ENCODE data around the gene IGSF9B.

IGSF9B gene

GRCh38 chr11:133955081-133955891 is 1.5 kb downstream of the IGSF9B start:
- FAIRE-seq (no peak), DNase-seq (ENCODE audit: low spot score) (no peak)

GRCh38 chr11:133953999-133954398 is 2.8 kb downstream of the IGSF9B start:
- FAIRE-seq (no peak), DNase-seq (ENCODE audit: low spot score) (no peak)

DNA sequence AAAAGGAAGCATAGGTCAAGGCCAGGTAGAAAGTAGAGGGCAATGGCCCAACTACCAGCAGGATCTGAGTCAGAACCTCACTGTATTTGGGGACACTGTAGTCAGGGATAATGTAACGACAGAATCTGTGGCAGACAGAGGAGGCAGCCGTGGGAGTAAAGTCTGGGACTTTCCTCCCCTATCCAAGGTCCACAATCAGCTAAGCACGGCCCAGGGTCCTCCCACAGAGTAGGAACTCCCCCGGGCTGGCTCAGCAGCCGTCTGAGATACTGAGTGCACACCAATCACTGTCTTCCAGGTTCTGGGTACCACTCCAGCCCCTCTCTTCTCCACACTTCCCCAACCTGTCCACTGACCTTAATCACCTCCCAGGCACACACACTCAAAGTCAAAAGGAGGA is 3.2 kb downstream of the IGSF9B start:
- DNase-seq (ENCODE audit: low spot score) (no peak), FAIRE-seq (no peak)

- no peak for DNase-seq (ENCODE audit: low spot score)
- FAIRE-seq, result no peak
Observed at GRCh38 chr11:133952199-133953190, 4.3 kb downstream of the IGSF9B start.

- no peak for FAIRE-seq
- DNase-seq (ENCODE audit: low spot score), result no peak
Observed at GRCh38 chr11:133951327-133952198, 5.2 kb downstream of the IGSF9B start.

DNA sequence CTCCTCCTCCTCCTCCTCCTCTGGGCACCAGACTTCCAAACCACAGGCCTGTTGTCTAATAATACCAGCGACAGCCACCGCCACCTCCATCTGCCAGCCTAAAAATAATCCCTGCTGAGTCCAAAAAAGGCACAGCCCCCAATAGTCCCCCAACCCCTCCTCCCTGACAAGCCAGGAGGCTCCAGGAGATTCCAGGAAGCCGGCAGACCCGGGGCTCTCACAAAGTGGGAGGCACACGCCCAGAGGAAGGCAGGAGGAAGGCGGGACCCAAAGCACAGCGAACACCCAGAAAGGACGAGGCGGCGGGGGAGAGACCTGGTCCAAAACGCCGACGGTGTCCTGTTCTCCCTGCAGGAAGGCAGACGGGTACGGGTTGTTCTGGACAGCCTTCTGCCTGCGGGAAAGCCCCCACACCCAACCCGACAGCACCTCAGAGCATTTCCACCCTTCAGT is 5.9 kb downstream of the IGSF9B start:
- DNase-seq (ENCODE audit: low spot score), result no peak
- no peak for FAIRE-seq

DNA sequence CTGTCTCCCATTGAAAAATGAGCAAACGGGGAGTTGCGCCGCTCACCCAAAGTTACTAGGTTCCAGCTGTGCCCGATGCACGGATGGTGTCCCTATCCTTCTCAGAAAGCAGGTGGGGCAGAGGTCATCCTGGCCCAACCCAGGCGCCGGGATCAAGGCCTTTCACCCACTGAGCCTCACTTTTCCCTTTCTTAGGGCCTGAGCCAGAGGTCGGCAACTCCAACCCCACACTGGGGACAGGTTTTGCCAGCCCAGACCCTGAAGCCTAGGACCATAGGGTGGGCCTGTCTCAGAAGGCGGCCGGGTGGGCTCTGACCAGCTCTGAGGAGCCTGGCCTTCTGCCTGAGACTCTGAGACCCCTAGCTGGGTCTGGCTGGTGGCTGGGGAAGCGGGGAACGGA is 6.3 kb downstream of the IGSF9B start:
- no peak for FAIRE-seq
- DNase-seq (ENCODE audit: low spot score), result no peak

GRCh38 chr11:133949129-133949528 is 7.6 kb downstream of the IGSF9B start:
- DNase-seq (ENCODE audit: low spot score) (no peak), FAIRE-seq (no peak)

- DNase-seq (ENCODE audit: low spot score), result no peak
- FAIRE-seq, result no peak
Observed at GRCh38 chr11:133948711-133949110, 8.1 kb downstream of the IGSF9B start.

DNA sequence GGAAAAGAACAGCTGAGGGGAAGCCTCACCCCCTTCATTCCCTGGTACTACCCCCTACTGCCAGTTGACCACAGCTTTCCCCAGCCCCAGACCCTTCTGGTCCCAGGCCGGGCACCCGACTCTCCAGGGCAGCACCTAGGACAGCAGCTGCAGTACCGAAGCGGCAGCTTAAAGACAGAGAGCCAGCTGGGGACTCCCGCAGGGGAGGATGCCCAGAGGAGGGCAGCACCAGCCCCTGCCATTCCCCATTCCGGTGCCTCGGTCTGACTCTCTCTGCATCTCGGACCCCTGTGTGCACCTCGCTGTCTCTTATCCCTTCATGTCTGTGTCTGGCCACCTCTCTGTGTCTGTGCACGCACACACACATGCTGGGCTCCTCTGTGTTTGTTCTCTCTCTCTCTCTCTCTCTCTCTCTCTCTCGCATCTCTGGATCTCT is 9.4 kb downstream of the IGSF9B start:
- no peak for FAIRE-seq

DNA sequence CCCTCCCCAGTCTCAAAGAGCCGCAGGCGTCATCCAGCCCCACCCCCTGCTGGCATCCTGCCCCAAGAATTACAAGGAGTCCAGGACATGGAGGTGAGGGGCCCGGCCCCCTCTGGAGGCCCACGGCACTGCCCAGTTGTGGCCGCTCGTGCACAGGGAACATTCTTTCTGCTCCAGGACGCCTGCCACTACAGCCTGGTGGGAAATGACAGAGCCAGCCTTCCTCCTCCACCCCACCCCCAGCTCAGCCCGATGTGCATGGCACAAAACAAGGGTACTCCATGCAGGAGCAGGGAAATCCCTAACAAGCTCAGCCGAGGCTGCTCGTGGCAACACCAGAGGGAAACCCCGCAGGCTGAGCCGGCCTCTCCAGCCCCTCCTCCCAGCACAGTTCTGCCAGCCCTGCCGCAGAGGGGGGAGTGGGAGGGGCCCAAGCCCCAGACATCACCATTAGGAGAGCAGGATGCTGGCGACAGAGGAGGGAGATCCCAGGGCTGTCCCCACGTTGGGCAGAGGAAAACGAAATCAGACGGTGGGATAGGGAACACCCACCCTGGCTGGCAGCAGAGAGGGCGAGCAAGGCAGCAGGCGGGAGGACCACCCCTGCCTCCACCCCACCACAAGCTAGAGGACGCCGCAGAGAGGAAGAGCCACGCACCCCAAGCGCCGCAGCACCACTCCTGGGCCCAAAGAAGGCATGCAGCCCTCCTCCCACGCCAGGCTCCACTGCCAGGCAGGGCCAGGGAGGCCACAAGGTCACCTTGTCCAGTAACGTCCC is 10.0 kb downstream of the IGSF9B start:
- DNase-seq (ENCODE audit: low spot score) (no peak), FAIRE-seq (no peak)

More for the DNA sequence above, 9.4 kb downstream of the IGSF9B start:
- no peak for DNase-seq (ENCODE audit: low spot score)

- FAIRE-seq, result no peak
Observed at GRCh38 chr11:133946051-133946450, 10.7 kb downstream of the IGSF9B start.

DNA sequence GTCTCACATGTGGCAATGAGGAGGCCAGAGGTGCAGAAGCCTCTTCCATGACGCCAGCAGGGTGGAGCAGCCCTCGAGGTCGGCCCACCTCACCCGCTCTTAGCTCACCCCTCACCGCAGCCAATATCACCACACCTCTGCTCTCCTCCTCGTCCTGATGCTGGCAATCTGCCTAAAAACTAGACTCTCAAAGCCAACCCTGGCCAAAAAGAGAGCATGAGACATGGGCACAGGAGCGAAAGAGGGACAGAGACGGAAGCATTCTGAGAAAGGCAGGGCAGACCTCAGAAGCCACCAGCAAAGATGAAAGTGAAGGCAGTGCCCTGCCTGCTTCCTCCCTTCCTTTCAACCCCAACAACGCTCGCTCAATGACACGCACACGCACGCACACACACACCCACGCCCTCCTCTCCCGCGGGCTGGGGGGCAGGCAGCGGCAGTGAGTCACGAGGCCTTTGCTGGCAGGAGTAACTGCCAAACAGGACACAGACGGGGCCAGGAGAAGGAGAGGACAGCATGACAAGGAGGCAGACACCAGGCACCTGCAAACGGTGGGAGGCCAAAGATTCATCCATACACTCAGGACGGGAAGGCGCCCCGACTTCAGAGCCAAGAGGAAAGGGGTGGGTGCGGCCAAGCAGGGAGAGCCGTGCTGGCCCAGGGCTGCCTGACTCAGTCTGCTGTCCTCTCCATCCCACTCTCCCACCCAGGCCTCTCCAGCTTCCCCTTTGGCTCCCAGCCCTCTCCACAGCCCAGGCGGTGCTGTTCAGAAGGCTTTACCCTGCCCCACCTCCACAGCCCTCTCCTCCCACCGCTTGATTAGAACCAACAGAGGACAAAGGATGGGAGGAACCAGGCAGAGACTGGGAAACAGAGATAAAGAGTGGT is 11.4 kb downstream of the IGSF9B start:
- DNase-seq (ENCODE audit: low spot score) (no peak), FAIRE-seq (no peak)

More at GRCh38 chr11:133946051-133946450, 10.7 kb downstream of the IGSF9B start:
- DNase-seq (ENCODE audit: low spot score), result no peak

GRCh38 chr11:133943950-133944698 is 12.6 kb downstream of the IGSF9B start:
- DNase-seq (ENCODE audit: low spot score) (no peak), FAIRE-seq (no peak)

DNA sequence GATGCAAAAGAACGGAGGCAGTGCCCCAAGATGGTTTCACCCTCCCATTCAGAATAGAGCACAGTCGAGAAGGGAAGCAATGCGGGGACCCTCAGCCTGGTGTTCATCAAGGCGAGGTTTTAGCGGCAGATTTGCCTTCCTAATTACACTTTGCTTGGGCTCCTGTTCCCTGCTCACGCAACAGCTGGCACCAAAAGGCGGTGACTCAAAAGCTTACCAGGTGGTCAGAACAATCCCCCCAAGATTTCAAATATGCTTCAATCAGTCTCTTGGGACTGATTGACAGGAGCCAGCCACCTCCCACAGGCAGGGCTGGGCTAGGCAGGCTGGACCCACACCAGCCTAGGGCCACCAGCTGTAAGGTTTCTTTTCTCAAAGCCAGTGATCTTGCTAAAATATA is 14.2 kb downstream of the IGSF9B start:
- FAIRE-seq, result no peak
- no peak for DNase-seq (ENCODE audit: low spot score)

DNA sequence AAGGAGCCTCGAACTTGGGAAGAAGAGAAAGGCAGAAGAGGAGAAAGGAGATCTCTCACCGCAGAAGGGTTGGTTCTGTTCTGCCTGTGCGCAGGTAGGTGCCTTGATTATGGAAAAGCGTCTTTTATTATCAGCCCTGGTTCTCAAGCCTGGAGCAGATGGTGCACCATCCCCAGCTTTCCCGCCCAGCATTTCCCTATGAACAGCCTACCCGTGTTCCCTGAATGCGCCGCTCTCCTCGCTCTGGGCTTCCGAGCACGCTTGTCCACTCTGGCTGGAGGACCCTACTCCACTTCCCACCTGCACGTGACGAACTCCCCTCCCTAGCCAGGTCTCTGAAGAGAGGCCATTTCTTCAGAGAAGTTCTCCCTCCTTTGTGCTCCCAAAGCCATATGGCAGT is 15.2 kb downstream of the IGSF9B start:
- FAIRE-seq (no peak), DNase-seq (ENCODE audit: low spot score) (no peak)

DNA sequence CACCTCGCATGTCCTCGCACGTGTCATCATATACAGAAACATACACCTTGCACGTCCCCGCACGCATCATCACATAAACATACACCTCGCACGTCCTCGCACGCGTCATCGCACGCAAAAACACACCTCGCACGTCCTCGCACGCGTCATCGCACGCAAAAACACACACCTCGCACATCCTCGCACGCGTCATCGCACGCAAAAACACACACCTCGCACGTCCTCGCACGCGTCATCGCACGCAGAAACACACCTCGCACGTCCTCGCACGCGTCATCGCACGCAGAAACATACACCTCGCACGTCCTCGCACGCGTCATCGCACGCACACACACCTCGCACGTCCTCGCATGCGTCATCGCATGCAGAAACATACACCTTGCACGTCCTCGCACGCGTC is 16.7 kb downstream of the IGSF9B start:
- DNase-seq (ENCODE audit: low spot score), result no peak
- FAIRE-seq, result no peak

GRCh38 chr11:133939558-133939957 is 17.2 kb downstream of the IGSF9B start:
- DNase-seq (ENCODE audit: low spot score) (no peak), FAIRE-seq (no peak)

- FAIRE-seq, result no peak
- no peak for DNase-seq (ENCODE audit: low spot score)
Observed at GRCh38 chr11:133938166-133938565, 18.6 kb downstream of the IGSF9B start.
